Measurements from ENCODE around the gene TTC31.
"Not testable (repeated sequence)": the region's sequence is repeated elsewhere in the genome, so short reads cannot be mapped to it uniquely, and the experiment has no call there.

The TTC31 gene

DNA sequence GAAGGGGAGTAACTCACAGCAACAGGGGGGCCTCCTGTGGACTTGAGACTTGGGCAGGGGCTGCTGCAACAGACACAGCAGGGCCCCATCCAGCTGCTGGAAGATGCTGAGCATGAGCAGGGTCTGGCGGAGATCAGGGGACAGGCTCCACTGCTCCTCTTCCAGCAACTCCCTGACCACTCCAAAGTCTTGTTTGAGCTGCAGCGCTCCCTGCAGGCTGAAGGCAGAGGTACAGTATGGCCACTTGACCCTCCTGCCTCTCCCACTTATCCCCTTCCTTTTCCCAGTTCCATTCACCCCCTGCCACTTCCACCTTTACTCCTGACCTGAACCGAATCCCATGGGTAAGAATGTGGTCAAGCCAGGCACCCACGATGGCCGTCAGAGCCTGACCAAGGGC is 8.0 kb upstream of the TTC31 start:
- DNase-seq: no peak
- in situ Hi-C loops (cut with MboI; ENCODE audit: low pct_unique_long_range_greater_than_20kb, low sequenced_read_pairs): no loop called here

DNA sequence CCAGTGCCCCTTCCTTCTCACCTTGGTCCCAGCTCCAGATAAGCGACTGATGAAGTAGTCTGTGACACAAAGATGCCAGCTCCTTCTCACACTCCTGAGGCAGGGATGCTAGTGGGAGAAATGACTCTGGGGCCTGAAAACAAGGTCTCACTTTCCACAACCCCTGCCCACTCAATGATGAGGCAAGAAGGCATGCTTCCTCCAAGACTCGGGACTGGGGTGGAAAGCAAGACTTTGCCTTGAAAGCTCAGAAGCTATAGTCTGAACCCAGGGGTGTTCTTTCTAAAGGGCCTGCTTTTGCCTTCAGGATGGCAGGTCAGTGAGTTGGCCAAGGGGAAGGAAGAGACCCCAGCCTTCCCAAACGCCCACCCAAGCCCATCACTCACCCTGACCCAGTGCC is 1.4 kb upstream of the TTC31 start:
- DNase-seq: no peak
- in situ Hi-C loops (cut with MboI; ENCODE audit: low pct_unique_long_range_greater_than_20kb, low sequenced_read_pairs): loop anchor here (10.0 kb wide), 1 partner anchor 113 kb away; no protein-coding TSS in a partner anchor

- in situ Hi-C loops (cut with MboI; ENCODE audit: low pct_unique_long_range_greater_than_20kb, low sequenced_read_pairs): loop anchor here (10.0 kb wide), 1 partner anchor 113 kb away; no protein-coding TSS in a partner anchor
- no peak for DNase-seq
These were observed 700 bp upstream of the TTC31 start for GRCh38 chr2:74481961-74482800.

DNA sequence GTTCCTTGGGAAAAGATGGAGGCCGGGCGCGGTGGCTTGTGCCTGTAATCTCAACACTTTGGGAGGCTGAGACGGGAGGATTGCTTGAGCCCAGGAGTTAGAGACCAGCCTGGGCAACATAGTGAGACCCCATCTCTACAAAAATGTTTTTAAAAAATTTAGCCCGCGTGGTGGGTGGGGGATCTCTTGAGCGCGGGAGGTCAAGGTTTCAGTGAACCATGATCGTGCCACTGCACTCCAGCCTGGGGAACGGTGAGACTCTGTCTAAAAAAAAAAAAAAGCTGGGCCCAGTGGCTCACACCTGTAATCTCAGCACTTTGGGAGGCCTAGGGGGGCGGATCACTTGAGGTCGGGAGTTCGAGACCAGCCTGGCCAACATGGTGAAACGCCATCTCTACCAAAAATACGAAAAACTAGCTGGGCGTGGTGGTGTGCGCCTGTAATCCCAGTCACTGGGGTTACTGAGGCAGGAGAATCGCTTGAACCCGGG is 839 bp downstream of the TTC31 start:
- DNase-seq: not testable (repeated sequence)
- in situ Hi-C loops (cut with MboI; ENCODE audit: low pct_unique_long_range_greater_than_20kb, low sequenced_read_pairs): loop anchor here (10.0 kb wide), 1 partner anchor 111 kb away; no protein-coding TSS in a partner anchor

DNA sequence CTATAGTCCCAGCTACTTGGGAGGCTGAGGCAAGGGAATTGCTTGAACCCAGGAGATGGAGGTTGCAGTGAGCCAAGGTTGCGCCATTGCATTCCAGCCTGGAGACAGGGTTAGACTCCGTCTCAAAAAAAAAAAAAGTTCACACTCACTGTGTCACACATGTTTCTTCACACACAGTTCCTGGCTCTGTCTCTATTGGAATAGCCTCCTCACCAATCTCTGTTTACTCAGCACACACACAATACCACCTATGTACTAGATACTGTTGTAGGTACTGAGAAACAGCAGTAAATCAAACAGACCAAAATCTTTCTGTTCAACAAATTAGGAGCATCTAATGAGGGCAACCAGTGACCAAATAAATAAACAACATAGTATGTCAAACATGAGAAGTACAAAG is 3.3 kb downstream of the TTC31 start:
- no peak for DNase-seq

DNA sequence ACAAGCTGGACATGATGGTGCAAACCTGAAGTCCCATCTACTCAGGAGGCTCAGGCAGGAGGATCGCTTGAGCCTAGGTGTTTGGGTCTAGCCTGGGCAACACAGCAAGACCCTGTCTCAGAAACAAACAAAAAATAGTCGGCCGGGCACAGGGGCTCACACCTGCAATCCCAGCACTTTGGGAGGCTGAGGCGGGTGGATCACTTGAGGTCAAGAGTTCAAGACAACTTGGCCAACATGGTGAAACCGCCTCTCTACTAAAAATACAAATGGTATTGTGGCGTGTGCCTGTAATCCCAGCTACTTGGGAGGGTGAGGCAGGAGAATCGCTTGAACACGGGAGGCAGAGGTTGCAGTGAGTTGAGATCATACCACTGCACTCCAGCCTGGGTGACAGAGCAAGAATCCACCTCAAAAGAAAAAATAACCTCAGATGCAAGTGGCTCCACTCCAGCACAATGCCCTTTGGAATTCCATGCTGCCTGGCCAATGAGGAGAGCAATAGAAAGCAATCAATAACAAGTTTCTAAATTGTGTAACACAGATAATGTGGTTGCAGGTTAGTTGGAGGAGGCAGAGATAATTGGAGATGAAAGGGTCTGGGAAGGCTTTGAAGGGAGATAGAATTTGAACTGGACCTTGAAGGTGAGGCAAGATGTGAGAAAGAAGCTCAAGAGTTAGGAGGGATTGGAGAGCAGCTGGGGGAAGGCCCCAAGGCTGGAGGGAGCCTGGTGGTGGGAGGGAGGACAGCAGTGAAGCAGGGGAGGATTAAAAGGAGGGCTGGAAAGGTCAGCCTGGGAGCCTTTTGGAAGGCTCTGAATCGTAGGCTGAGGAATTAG is 6.0 kb downstream of the TTC31 start:
- in situ Hi-C loops (cut with MboI; ENCODE audit: low pct_unique_long_range_greater_than_20kb, low sequenced_read_pairs): loop anchor here (10.0 kb wide), 1 partner anchor 106 kb away; no protein-coding TSS in a partner anchor

More for the DNA sequence above, 3.3 kb downstream of the TTC31 start:
- in situ Hi-C loops (cut with MboI; ENCODE audit: low pct_unique_long_range_greater_than_20kb, low sequenced_read_pairs): loop anchor here (10.0 kb wide), 1 partner anchor 109 kb away; no protein-coding TSS in a partner anchor

DNA sequence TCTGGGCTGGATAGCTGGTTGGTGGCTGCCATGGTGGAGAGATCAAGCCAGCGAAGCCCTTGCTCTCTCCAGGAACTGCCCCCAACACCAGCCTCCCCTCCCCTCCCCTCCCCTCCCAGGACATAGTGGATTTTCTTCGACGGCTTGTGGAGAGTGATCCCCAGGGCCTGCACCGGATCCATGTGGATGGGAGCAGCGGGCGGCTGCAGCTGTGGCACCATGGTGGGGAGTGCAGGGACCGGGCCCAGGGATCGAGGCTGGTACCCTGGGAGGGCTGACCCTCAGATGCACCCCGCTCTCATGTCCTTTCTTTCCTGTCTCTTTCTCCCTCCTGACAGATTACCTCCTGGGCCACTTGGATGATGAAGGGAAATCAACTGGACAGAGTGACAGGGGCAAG is 7.0 kb downstream of the TTC31 start:
- in situ Hi-C loops (cut with MboI; ENCODE audit: low pct_unique_long_range_greater_than_20kb, low sequenced_read_pairs): loop anchor here (10.0 kb wide), 1 partner anchor 105 kb away; no protein-coding TSS in a partner anchor
- DNase-seq: no peak

More for the DNA sequence above, 6.0 kb downstream of the TTC31 start:
- no peak for DNase-seq

DNA sequence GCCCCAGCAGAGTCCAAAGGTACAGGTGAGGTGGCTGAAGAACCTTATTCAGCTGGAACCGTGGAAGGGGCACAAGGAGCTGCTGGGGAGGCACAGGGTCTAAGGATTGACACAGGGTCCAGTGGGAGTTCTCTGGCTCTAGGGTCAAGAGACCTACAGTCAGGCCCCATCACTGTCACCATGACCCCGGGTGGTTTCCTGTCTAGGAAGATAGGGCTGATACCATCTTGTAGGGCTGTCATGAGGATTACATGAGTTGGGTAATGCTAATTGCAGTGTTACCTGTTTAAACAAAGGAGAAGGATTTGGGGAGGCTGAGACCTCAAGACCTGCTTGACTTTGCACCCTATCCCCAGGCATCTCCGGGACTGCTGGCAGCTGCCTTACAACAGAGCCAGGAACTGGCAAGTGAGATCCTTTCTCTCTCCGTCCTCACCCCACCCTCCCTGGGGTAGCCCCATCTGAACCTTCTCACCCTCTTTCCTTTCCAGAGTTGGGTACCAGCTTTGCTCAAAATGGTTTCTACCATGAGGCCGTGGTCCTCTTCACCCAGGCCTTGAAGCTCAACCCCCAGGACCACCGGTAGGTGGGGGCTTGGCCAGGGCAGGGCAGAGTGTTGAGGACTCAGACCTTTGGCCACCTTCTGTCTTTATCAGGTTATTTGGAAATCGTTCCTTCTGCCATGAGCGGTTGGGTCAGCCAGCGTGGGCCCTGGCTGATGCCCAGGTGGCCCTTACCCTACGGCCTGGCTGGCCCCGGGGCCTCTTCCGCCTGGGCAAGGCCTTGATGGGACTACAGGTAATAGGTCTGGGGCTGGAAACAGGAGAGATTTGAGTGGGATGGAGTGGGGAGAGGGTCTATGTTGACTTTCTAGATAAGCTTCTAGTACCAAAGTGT is 9.0 kb downstream of the TTC31 start:
- in situ Hi-C loops (cut with MboI; ENCODE audit: low pct_unique_long_range_greater_than_20kb, low sequenced_read_pairs): no loop called here
- no peak for DNase-seq

DNA sequence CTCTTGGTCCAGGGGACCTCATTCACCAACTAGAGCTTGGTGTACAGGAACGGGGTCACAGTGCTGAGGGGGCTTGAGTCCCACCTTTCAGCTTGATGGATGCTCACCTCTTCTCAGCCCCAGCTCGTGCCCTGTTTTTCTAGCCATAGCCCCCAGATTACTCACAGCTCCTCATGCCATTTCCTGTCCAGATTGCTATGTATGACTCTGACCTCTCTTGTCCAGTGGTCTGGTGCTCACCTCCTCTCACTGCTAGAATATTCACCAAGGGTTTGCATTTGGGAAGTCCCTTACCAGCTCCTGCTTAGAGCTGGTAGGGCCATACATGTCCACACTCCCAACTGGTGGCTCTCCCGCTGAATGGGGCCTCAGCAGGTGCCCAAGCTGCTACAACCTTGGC is 10.7 kb downstream of the TTC31 start:
- in situ Hi-C loops (cut with MboI; ENCODE audit: low pct_unique_long_range_greater_than_20kb, low sequenced_read_pairs): no loop called here
- DNase-seq: no peak

DNA sequence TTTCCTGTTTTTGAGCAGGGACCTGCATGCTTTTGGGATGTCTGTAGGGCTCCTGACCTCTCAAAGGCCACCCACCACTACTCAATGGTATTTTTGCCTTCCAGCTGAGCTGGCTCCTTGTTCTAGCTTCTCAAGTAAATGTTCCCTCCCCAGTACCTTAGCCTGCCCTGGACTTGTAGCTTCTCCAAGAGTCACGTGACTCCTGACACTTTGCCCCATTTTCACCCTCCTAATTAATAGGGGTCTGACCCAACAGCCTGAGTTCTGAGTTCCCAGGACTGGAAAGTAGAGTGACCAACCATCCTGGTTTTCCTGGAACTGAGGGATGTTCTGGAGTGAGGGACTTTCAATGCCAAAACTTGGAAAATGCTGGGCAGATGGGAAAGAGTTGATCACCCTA is 12.6 kb downstream of the TTC31 start:
- in situ Hi-C loops (cut with MboI; ENCODE audit: low pct_unique_long_range_greater_than_20kb, low sequenced_read_pairs): no loop called here
- no peak for DNase-seq

DNA sequence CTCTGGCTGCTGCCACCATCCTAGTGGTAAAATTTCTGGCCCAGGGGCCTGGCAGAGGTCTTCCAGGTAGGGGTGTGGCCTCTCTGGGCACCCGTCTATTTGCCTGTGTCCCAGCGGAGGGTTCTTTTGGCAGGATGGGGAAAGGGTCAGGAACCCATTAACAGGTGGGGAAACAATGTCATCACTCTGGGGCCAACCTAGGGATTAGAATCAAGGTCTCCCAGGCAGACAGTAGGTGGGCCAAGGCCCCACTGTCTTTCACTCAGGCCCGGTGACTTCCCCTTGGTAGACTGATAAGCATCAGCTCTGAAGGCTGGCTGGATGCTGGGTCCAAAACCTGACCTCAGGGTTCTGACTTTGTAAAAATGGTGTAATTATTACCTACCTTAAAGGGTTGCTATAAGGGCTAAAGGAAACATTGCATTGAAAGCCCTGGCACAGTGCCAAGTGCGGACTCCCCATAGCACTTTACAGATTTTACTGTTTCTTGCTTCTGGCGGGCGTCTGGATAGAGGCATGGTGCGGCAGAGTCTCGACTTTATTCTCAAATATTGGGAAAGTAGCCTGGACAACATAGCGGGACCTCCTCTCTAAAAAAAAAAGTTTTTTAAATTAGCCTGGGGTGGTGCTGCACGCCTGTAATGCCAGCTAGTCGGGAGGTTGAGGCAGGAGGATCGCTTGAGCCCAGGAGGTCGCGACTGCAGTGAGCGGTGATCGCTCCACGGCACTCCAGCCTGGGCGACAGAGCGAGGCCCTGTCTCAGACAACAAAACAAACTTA is 14.3 kb downstream of the TTC31 start:
- no peak for DNase-seq
- in situ Hi-C loops (cut with MboI; ENCODE audit: low pct_unique_long_range_greater_than_20kb, low sequenced_read_pairs): no loop called here

DNA sequence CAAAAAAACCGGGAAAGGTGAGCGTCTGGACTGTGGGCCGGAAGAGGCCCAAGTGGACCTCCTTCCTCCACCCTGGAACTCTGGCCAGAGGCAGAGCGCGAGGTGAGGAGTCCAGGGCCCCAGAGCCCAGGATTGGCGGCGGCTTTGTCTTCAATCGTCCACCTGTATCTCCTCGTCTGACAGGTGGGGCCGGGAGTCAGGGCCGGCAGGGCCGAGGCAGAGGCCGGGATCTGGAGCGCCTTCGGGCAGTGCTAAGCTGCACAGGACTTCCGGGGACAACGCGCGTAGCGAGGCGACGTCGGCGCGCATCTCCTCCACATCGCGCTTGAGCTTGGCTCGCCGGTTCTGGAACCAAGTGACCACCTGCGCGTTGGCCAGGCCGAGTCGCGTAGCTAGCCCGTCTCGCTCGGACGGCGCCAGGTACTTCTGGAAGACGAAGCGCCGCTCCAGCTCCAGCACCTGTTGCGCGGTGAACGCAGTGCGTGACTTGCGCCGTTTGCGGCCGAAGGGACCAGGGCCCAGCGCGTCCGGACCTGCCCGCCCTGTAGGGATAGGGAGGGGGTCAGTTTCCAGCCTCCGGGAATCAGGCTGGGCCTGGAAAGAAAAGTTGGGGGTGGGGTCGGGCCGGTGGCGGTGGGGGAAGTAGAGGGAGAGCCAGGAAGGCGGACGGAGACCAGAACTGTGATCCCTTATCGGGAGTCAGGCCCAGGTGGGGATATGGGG is 15.1 kb downstream of the TTC31 start:
- in situ Hi-C loops (cut with MboI; ENCODE audit: low pct_unique_long_range_greater_than_20kb, low sequenced_read_pairs): no loop called here
- no peak for DNase-seq

DNA sequence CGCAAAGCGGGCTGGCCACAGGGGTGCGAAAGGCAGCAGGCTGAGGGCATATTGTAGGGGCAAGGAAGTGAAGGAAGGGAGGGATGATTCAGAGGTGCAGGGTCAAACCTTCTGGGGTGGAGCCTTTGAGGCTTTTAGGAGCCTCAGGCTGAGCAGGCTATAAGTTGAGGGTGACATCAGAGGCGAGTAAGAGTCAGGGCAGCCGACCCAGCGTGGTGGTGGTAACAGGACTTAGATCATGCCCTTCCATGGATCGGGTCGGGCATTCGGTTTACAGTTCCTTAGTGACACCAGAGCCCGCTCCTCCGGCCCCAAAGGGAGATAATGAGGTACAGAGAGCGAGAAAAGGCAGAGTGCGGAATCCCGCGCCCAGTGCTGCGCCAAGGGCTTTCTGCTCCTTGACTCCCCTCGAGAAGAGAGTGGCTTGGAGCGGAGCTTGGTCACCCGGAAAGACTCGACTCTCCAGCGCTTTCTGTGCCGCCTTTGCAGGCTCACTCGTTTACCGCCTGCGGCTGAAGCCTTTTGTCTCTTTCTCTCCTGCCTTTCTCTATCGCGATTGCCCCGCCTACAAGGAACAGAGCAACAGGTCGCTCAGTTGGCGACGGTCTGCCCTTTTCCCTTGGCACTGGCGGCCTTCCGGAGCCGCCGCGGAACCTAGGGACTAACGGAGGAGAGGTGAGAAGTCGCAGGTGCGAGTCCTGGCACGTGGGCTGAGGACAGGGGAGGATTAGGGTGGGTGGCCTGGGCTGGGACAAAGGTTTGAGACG is 15.8 kb downstream of the TTC31 start:
- no peak for DNase-seq
- in situ Hi-C loops (cut with MboI; ENCODE audit: low pct_unique_long_range_greater_than_20kb, low sequenced_read_pairs): no loop called here

DNA sequence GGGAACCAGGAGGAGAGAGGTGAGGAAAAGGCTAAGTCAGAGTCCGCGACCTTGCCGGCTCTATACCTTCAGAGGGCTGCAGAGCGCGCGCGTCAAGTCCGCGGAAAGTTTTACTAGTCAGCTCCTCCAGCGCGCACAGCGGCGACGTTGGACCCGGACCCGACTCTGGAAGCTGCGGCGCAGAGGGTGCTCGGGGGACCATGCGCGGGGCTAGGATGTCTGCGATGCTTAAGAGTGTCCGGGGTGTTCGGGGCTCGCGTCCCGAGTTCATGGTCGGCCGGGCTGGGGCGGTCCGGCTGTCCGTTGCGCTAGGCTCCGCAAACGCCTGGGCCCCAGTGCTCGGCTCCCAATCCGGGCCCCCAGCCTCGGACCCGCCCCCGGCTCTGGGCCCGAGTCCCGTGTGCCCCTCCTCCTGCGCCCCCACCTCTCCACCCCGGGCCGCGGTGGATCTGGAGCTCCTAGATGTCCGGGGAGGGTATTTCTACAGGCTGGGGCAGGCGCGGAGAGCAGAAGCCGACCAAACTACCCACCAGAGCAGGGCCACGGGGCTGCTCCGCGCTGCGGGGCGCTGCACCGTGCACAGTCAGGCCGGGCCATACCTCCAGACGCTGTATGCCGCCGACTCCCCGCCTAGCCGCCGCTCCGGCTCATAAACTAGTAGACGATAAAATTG is 16.5 kb downstream of the TTC31 start, which contains the start of gene LBX2:
Gene LBX2, minus strand, starts transcription at position 337 of the 673 bp plus-strand sequence. Its CDS starts 66 bp downstream, at position 271.
- in situ Hi-C loops (cut with MboI; ENCODE audit: low pct_unique_long_range_greater_than_20kb, low sequenced_read_pairs): no loop called here
- DNase-seq: no peak

DNA sequence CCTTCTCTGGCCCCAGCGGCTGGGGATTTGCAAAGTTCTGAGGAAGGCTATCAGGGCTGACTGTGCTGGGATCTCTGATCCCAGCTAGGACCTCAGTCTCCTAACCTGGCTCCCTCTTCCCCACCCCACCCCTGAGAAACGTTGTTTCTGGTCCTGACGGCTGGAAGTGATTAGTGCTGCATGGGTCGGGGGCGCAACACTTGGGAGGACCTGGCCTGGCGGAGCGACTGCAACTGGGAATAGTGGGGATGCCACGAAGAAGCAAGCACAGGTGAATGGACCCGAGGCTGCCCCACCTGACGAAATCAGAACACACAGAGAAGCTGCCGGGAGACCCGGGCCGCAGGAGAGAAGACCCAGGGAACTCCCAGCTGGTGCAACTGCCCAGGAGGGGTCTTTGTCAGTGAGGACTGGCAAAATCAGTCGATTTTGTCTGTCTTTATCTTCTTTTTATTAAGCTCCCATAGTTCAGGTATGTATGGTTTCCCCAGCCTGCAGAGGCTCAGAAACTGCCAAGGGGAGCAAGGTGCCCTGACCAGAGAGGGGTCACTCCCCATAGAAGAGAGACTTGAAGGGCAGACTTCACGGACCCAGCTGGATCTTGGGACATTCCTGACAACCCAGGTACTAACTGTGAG is 17.2 kb downstream of the TTC31 start:
- no peak for DNase-seq
- in situ Hi-C loops (cut with MboI; ENCODE audit: low pct_unique_long_range_greater_than_20kb, low sequenced_read_pairs): no loop called here

DNA sequence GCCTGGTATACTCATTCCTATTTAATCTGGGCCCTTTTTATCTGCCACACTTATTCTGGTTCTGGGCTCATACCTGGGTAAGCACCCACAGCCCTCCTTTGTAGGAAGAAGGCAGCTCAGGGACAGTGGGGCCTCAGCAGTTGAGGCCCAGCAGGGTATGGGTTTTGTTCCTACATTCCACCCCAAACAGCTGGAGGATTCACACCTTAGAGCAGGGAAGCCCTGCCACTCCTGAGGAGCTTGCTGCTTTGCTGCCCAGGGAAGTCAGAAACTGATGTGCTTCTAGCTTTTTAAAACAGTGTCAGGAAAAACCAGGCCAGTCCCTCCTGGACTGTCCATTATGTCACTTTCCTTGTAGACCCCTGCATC is 17.7 kb downstream of the TTC31 start:
- in situ Hi-C loops (cut with MboI; ENCODE audit: low pct_unique_long_range_greater_than_20kb, low sequenced_read_pairs): no loop called here
- DNase-seq: no peak
